Bronchial epithelial cell (primary cell): ENCODE results near the gene DRAM2. TPM values are rescaled to one million over a fixed set of nuclear protein-coding genes. Genes with fewer than 3 reads are reported as not detected.
A peak's percentile ranks its signal among the peaks of the same experiment; 100 is the strongest.

Experiments
- DNase-seq: peaks from one replicate; pipeline ENCODE4 v3.0.0-alpha.2; 2010; ENCODE audit warnings: low read depth
- FAIRE-seq: peaks from 2 replicates; lab custom pipeline; 2011; peaks lifted over from hg19 to GRCh38; lab: Jason Lieb, UNC
- H3K27me3 ChIP-seq: 2 replicates; pipeline ENCODE4 v1.5.1; 2011; ENCODE audit warnings: low read length; ENCODE audit not compliant: control insufficient read depth, insufficient read depth
- H3K36me3 ChIP-seq: 2 replicates; pipeline ENCODE4 v1.5.1; 2011; ENCODE audit warnings: low read length; ENCODE audit not compliant: control insufficient read depth, insufficient read depth
- H3K4me3 ChIP-seq: 2 replicates; pipeline ENCODE4 v1.5.1; 2011; ENCODE audit warnings: mild to moderate bottlenecking, low read depth, low read length, control low read depth
- CTCF ChIP-seq: IDR thresholded peaks from 2 replicates; pipeline ENCODE4 v1.5.1; 2011; ENCODE audit warnings: mild to moderate bottlenecking, moderate library complexity, low read length, control low read depth, inconsistent platforms; ENCODE audit not compliant: insufficient read depth, severe bottlenecking
- total RNA-seq: library from RNA; depleted of rRNA; stranded (reverse); fragments of >200 nt; gene quantifications from 2 replicates; pipeline ENCODE4 v1.2.1, GENCODE V29; 2014

The DRAM2 gene
- total RNA-seq, 1 donor from 2014 or later: 93.7 TPM

GRCh38 chr1:111141245-111142220, 1.6 kb upstream of the DRAM2 start:
- peak overlapping the region; percentile 81 for H3K4me3 ChIP-seq
- peak; percentile 58 for DNase-seq
- no peak for TF ChIP-seq CTCF
- H3K36me3 ChIP-seq: no peaks in the 10 kb centered on the region
- no peaks in the 10 kb centered on the region for H3K27me3 ChIP-seq
- no peak for FAIRE-seq

GRCh38 chr1:111140680-111140967, 731 bp upstream of the DRAM2 start:
- H3K36me3 ChIP-seq: no peaks in the 10 kb centered on the region
- DNase-seq: peak; percentile 59
- no peaks in the 10 kb centered on the region for H3K27me3 ChIP-seq
- FAIRE-seq: no peak
- TF ChIP-seq CTCF: no peak
- peak overlapping the region; percentile 81 for H3K4me3 ChIP-seq

GRCh38 chr1:111139324-111139955, 453 bp downstream of the DRAM2 start:
- DNase-seq (peak; percentile 63), FAIRE-seq (no peak)
- H3K4me3 ChIP-seq: peak overlapping the region; percentile 81
- TF ChIP-seq CTCF: no peak
- H3K36me3 ChIP-seq: peaks cover 1% of the 10 kb centered on the region
- H3K27me3 ChIP-seq: no peaks in the 10 kb centered on the region

- H3K27me3 ChIP-seq: no peaks in the 10 kb centered on the region
- no peak for TF ChIP-seq CTCF
- H3K4me3 ChIP-seq: no peak overlapping the region
- DNase-seq (no peak), FAIRE-seq (no peak)
- H3K36me3 ChIP-seq: peaks cover 1% of the 10 kb centered on the region
These were observed 6.0 kb downstream of the DRAM2 start for GRCh38 chr1:111133866-111134265.

GRCh38 chr1:111131693-111132092, 8.2 kb downstream of the DRAM2 start:
- no peak overlapping the region for H3K4me3 ChIP-seq
- no peak for TF ChIP-seq CTCF
- FAIRE-seq: no peak
- peaks cover 3% of the 10 kb centered on the region for H3K36me3 ChIP-seq
- no peak for DNase-seq
- H3K27me3 ChIP-seq: no peaks in the 10 kb centered on the region
